ENCODE measurements around the gene LIPH.
"Not testable (repeated sequence)": the region's sequence is repeated elsewhere in the genome, so short reads cannot be mapped to it uniquely, and the experiment has no call there.

Gene LIPH

GRCh38 chr3:185572183-185572582, 19.8 kb upstream of the LIPH start:
- DNase-seq = no peak
- Histone ChIP-seq H3K36me3 (replicated peaks) (no peaks in the 10 kb centered on the region), H3K27me3 (replicated peaks) (no peaks in the 10 kb centered on the region), H3K27ac (no peak overlapping the region), H3K4me3 (ENCODE audit: low read depth, low read length) (no peak overlapping the region)
- TF ChIP-seq CTCF (IDR thresholded peaks at IDR 0.05; ENCODE audit: low read depth, low read length, missing control alignments) = no peak
- in situ Hi-C loops (cut with HindIII; ENCODE audit: low pct_ligation_motif_present, low sequenced_read_pairs) = no loop called here

- no peak for TF ChIP-seq CTCF (IDR thresholded peaks at IDR 0.05; ENCODE audit: low read depth, low read length, missing control alignments)
- no peak for DNase-seq
- Histone ChIP-seq H3K27me3 (replicated peaks) (no peaks in the 10 kb centered on the region), H3K36me3 (replicated peaks) (no peaks in the 10 kb centered on the region), H3K4me3 (ENCODE audit: low read depth, low read length) (no peak overlapping the region), H3K27ac (no peak overlapping the region)
- in situ Hi-C loops (cut with HindIII; ENCODE audit: low pct_ligation_motif_present, low sequenced_read_pairs) = no loop called here
Observed at GRCh38 chr3:185561958-185562357, 9.6 kb upstream of the LIPH start.

GRCh38 chr3:185561374-185561943, 9.1 kb upstream of the LIPH start:
- in situ Hi-C loops (cut with HindIII; ENCODE audit: low pct_ligation_motif_present, low sequenced_read_pairs) = no loop called here
- no peaks in the 10 kb centered on the region for H3K27me3 ChIP-seq (replicated peaks)
- DNase-seq = no peak
- no peak overlapping the region for H3K4me3 ChIP-seq (ENCODE audit: low read depth, low read length)
- no peak overlapping the region for H3K27ac ChIP-seq
- TF ChIP-seq CTCF (IDR thresholded peaks at IDR 0.05; ENCODE audit: low read depth, low read length, missing control alignments) = no peak
- no peaks in the 10 kb centered on the region for H3K36me3 ChIP-seq (replicated peaks)

GRCh38 chr3:185560676-185561075, 8.3 kb upstream of the LIPH start:
- Histone ChIP-seq H3K36me3 (replicated peaks) (no peaks in the 10 kb centered on the region), H3K27ac (no peak overlapping the region), H3K27me3 (replicated peaks) (no peaks in the 10 kb centered on the region), H3K4me3 (ENCODE audit: low read depth, low read length) (no peak overlapping the region)
- TF ChIP-seq CTCF (IDR thresholded peaks at IDR 0.05; ENCODE audit: low read depth, low read length, missing control alignments) = no peak
- DNase-seq = no peak
- in situ Hi-C loops (cut with HindIII; ENCODE audit: low pct_ligation_motif_present, low sequenced_read_pairs) = no loop called here

- no peak for DNase-seq
- no peaks in the 10 kb centered on the region for H3K27me3 ChIP-seq (replicated peaks)
- H3K4me3 ChIP-seq (ENCODE audit: low read depth, low read length) = no peak overlapping the region
- TF ChIP-seq CTCF (IDR thresholded peaks at IDR 0.05; ENCODE audit: low read depth, low read length, missing control alignments) = no peak
- in situ Hi-C loops (cut with HindIII; ENCODE audit: low pct_ligation_motif_present, low sequenced_read_pairs) = no loop called here
- no peak overlapping the region for H3K27ac ChIP-seq
- H3K36me3 ChIP-seq (replicated peaks) = no peaks in the 10 kb centered on the region
Observed at GRCh38 chr3:185559706-185560090, 7.3 kb upstream of the LIPH start.

- Histone ChIP-seq H3K36me3 (replicated peaks) (no peaks in the 10 kb centered on the region), H3K4me3 (ENCODE audit: low read depth, low read length) (no peak overlapping the region), H3K27me3 (replicated peaks) (no peaks in the 10 kb centered on the region), H3K27ac (no peak overlapping the region)
- no peak for TF ChIP-seq CTCF (IDR thresholded peaks at IDR 0.05; ENCODE audit: low read depth, low read length, missing control alignments)
- DNase-seq = no peak
- in situ Hi-C loops (cut with HindIII; ENCODE audit: low pct_ligation_motif_present, low sequenced_read_pairs) = no loop called here
Observed at GRCh38 chr3:185558395-185558794, 6.0 kb upstream of the LIPH start.

- H3K27me3 ChIP-seq (replicated peaks); in situ Hi-C loops (cut with HindIII; ENCODE audit: low pct_ligation_motif_present, low sequenced_read_pairs); H3K4me3 ChIP-seq (ENCODE audit: low read depth, low read length): not testable (repeated sequence)
Observed at GRCh38 chr3:185556640-185557039, 4.3 kb upstream of the LIPH start.

More at GRCh38 chr3:185556640-185557039, 4.3 kb upstream of the LIPH start:
- not testable (repeated sequence) for DNase-seq; H3K36me3 ChIP-seq (replicated peaks); H3K27ac ChIP-seq

Measured in brain microvascular endothelial cell (primary cell).